OCI-LY1 (cell line): ENCODE results near the gene NIM1K.

Experiments
- H2AFZ ChIP-seq: fragments of 200-600 bp; sonication (generic), shearing (Covaris generic); 2 replicates; pipeline ENCODE4 v1.6.0; 2014; ENCODE audit warnings: antibody characterized with exemption, mild to moderate bottlenecking, low read length
- H3F3A ChIP-seq: fragments of 200-600 bp; sonication (generic), shearing (Covaris generic); 2 replicates; pipeline ENCODE4 v1.6.0; 2014; ENCODE audit warnings: mild to moderate bottlenecking, antibody characterized with exemption, low read length, moderate library complexity; ENCODE audit not compliant: insufficient read depth
- H3K27ac ChIP-seq: fragments of 200-600 bp; sonication (generic); 2 replicates; pipeline ENCODE4 v1.5.1; 2014; ENCODE audit warnings: low read length, mixed run types, mild to moderate bottlenecking, low read depth; ENCODE audit not compliant: poor library complexity, severe bottlenecking
- H3K27me3 ChIP-seq: fragments of 200-600 bp; sonication (generic); 2 replicates; pipeline ENCODE4 v1.6.0; 2014; ENCODE audit warnings: antibody characterized with exemption, mild to moderate bottlenecking, low read length, moderate library complexity; ENCODE audit not compliant: insufficient read depth
- H3K36me3 ChIP-seq: fragments of 200-600 bp; sonication (generic); 2 replicates; pipeline ENCODE4 v1.6.1; 2014; ENCODE audit warnings: mild to moderate bottlenecking, antibody characterized with exemption, low read length, moderate library complexity, mixed read lengths; ENCODE audit not compliant: insufficient read depth
- H3K4me1 ChIP-seq: fragments of 200-600 bp; sonication (generic); 2 replicates; pipeline ENCODE4 v1.5.1; 2014; ENCODE audit warnings: mild to moderate bottlenecking, low read length, moderate library complexity; ENCODE audit not compliant: insufficient read depth, severe bottlenecking
- H3K4me2 ChIP-seq: fragments of 200-600 bp; sonication (generic), shearing (Covaris generic); 2 replicates; pipeline ENCODE4 v1.6.1; 2014; ENCODE audit warnings: low read length
- H3K4me3 ChIP-seq: fragments of 200-600 bp; sonication (generic); 2 replicates; pipeline ENCODE4 v1.5.1; 2014; ENCODE audit warnings: low read length, low read depth, mild to moderate bottlenecking, mixed read lengths; ENCODE audit not compliant: poor library complexity, severe bottlenecking
- H3K79me2 ChIP-seq: fragments of 200-600 bp; shearing (Covaris generic); 2 replicates; pipeline ENCODE4 v1.6.1; 2016; ENCODE audit warnings: mixed run types, low read length, mixed read lengths; ENCODE audit not compliant: insufficient read depth
- H3K9ac ChIP-seq: fragments of 200-600 bp; sonication (generic), shearing (Covaris generic); 2 replicates; pipeline ENCODE4 v1.6.1; 2014; ENCODE audit warnings: mild to moderate bottlenecking, low read length, mixed read lengths
- H3K9me2 ChIP-seq: fragments of 200-600 bp; sonication (generic), shearing (Covaris generic); 2 replicates; pipeline ENCODE4 v1.6.1; 2014; ENCODE audit warnings: low read depth, mild to moderate bottlenecking, low read length, mixed read lengths
- H3K9me3 ChIP-seq: fragments of 200-600 bp; shearing (Covaris generic); 2 replicates; pipeline ENCODE4 v1.6.1; 2014; ENCODE audit warnings: low read length, mixed read lengths
- H4K20me1 ChIP-seq: fragments of 200-600 bp; sonication (generic), shearing (Covaris generic); 2 replicates; pipeline ENCODE4 v1.6.0; 2016; ENCODE audit warnings: mild to moderate bottlenecking, low read length; ENCODE audit not compliant: insufficient read depth
- CTCF ChIP-seq: fragments of 200-600 bp; sonication (generic), shearing (Covaris generic); IDR thresholded peaks from 2 replicates; pipeline ENCODE4 v1.5.1; 2017; ENCODE audit warnings: mild to moderate bottlenecking, antibody characterized with exemption, low read length, moderate library complexity, mixed read lengths
- EZH2 ChIP-seq: fragments of 200-600 bp; sonication (generic), shearing (Covaris generic); IDR thresholded peaks from 2 replicates; pipeline ENCODE4 v1.8.0; 2017; ENCODE audit warnings: borderline replicate concordance, mixed run types, mild to moderate bottlenecking, antibody characterized with exemption, low read length, moderate library complexity, mixed read lengths

Gene NIM1K

GRCh38 chr5:43275391-43275790 is 83.4 kb downstream of the NIM1K start:
- no peak for TF ChIP-seq EZH2
- no peak for TF ChIP-seq CTCF
- no peak overlapping the region for H3K4me3 ChIP-seq
- H3K9me2 ChIP-seq: no peaks in the 10 kb centered on the region
- no peaks in the 10 kb centered on the region for H4K20me1 ChIP-seq
- H3K4me2 ChIP-seq: no peak overlapping the region
- H3K4me1 ChIP-seq: no peaks in the 10 kb centered on the region
- no peaks in the 10 kb centered on the region for H3K36me3 ChIP-seq
- H3K79me2 ChIP-seq: no peaks in the 10 kb centered on the region
- no peaks in the 10 kb centered on the region; the same call in 1 of the 2 replicates for H3K27me3 ChIP-seq
- H3K9ac ChIP-seq: no peak overlapping the region
- no peaks in the 10 kb centered on the region for H3F3A ChIP-seq
- no peak overlapping the region for H3K27ac ChIP-seq
- H2AFZ ChIP-seq: no peak overlapping the region
- no peaks in the 10 kb centered on the region for H3K9me3 ChIP-seq

- TF ChIP-seq EZH2 (no peak), CTCF (no peak)
- H3K9me3 ChIP-seq: no peaks in the 10 kb centered on the region
- no peaks in the 10 kb centered on the region for H3K9me2 ChIP-seq
- no peak overlapping the region for H3K4me3 ChIP-seq
- no peaks in the 10 kb centered on the region for H3K27me3 ChIP-seq
- H3K4me2 ChIP-seq: no peak overlapping the region
- H3F3A ChIP-seq: no peaks in the 10 kb centered on the region
- H3K79me2 ChIP-seq: no peaks in the 10 kb centered on the region
- no peak overlapping the region for H2AFZ ChIP-seq
- H3K36me3 ChIP-seq: no peaks in the 10 kb centered on the region
- no peak overlapping the region for H3K27ac ChIP-seq
- H3K4me1 ChIP-seq: no peaks in the 10 kb centered on the region
- H4K20me1 ChIP-seq: no peaks in the 10 kb centered on the region
- no peak overlapping the region for H3K9ac ChIP-seq
Observed at GRCh38 chr5:43279548-43280274, 87.7 kb downstream of the NIM1K start.

DNA sequence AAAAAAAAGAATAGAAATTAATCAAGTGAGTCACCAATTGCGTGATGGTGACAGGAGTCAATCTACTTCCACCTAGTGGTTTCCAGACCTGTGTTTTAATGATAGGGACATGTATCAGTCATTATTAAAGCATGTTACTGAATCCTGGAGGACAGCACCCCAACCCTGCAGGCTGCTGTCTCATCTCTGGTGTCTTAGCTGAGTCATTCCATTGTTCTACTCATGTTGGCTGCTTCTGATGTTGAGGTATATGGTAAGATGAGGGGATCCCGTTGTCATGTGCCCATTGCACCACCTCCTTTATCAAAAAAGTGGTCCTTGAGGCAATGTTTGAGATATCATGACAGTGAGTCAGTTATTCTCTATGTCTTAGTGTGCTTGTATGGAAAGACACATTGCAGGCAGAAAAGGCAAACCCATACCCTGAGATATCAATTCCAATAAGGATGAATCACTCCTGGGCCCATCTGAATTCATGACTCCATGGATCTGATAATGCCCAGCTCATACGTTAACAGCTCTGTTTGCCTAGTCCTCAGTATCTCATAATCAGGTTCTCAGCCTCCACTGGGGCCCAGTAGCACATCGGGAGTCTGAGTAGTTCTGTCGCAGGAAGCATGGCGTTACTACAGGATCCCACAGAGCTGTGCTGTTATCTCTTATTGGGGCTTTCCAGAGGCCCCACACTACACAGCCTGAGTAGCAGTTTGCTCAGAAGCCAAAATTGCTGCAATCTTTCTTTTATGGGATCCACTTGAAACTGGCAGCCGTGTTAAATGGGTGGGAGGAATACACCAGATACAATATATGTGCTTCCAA is 90.0 kb downstream of the NIM1K start:
- no peak overlapping the region for H3K27ac ChIP-seq

More for the DNA sequence above, 90.0 kb downstream of the NIM1K start:
- H3K9me3 ChIP-seq: no peaks in the 10 kb centered on the region
- no peak overlapping the region for H2AFZ ChIP-seq
- H3K9me2 ChIP-seq: no peaks in the 10 kb centered on the region
- no peaks in the 10 kb centered on the region for H3K4me1 ChIP-seq
- H3F3A ChIP-seq: no peaks in the 10 kb centered on the region
- H3K4me3 ChIP-seq: no peak overlapping the region
- TF ChIP-seq CTCF (0 out of 2 replicates have a peak, but pooled peaks have one; percentile 5), EZH2 (no peak)
- H3K27me3 ChIP-seq: no peaks in the 10 kb centered on the region
- no peaks in the 10 kb centered on the region for H3K79me2 ChIP-seq
- H3K9ac ChIP-seq: no peak overlapping the region
- H3K36me3 ChIP-seq: peaks cover 6% of the 10 kb centered on the region
- no peak overlapping the region for H3K4me2 ChIP-seq
- no peaks in the 10 kb centered on the region for H4K20me1 ChIP-seq
